H9 (cell line): ENCODE results near the gene ELOA. TPM values are rescaled to one million over a fixed set of nuclear protein-coding genes. Genes with fewer than 3 reads are reported as not detected.

Experiments used
- DNase-seq: peaks from one replicate; pipeline ENCODE4 v3.0.0-alpha.2; 2017
- H2AFZ ChIP-seq: one replicate; pipeline ENCODE4 v1.6.1; 2013; ENCODE audit warnings: mild to moderate bottlenecking, low read length, control low read depth, moderate library complexity
- H2AK5ac ChIP-seq: 2 replicates; pipeline ENCODE4 v1.6.1; 2013; ENCODE audit warnings: low read length, control low read depth, mixed read lengths; ENCODE audit not compliant: insufficient read length
- H2BK120ac ChIP-seq: one replicate; pipeline ENCODE4 v1.6.1; 2013; ENCODE audit warnings: low read depth, mild to moderate bottlenecking, low read length, control low read depth, inconsistent platforms; ENCODE audit not compliant: poor library complexity, severe bottlenecking
- H2BK12ac ChIP-seq: 2 replicates; pipeline ENCODE4 v1.6.1; 2013; ENCODE audit warnings: low read length, control low read depth, mixed read lengths, low read depth; ENCODE audit not compliant: insufficient read length
- H2BK15ac ChIP-seq: 2 replicates; pipeline ENCODE4 v1.6.1; 2013; ENCODE audit warnings: low read depth, low read length, control low read depth
- H2BK20ac ChIP-seq: one replicate; pipeline ENCODE4 v1.6.1; 2013; ENCODE audit warnings: low read depth, mild to moderate bottlenecking, low read length, control low read depth, inconsistent platforms; ENCODE audit not compliant: poor library complexity, severe bottlenecking
- H2BK5ac ChIP-seq: 2 replicates; pipeline ENCODE4 v1.6.1; 2013; ENCODE audit warnings: low read length, control low read depth, mixed read lengths; ENCODE audit not compliant: insufficient read length
- H3K14ac ChIP-seq: 2 replicates; pipeline ENCODE4 v1.6.1; 2013; ENCODE audit warnings: low read length, control low read depth; ENCODE audit not compliant: insufficient read depth
- H3K18ac ChIP-seq: 2 replicates; pipeline ENCODE4 v1.6.1; 2013; ENCODE audit warnings: low read depth, mild to moderate bottlenecking, mixed read lengths, low read length, control low read depth; ENCODE audit not compliant: insufficient read length
- H3K23ac ChIP-seq: 2 replicates; pipeline ENCODE4 v1.6.1; 2013; ENCODE audit warnings: low read length, control low read depth, mixed read lengths, low read depth; ENCODE audit not compliant: insufficient read length
- H3K23me2 ChIP-seq: 2 replicates; pipeline ENCODE4 v1.6.1; 2013; ENCODE audit warnings: low read depth, mild to moderate bottlenecking, mixed read lengths, low read length, control low read depth; ENCODE audit not compliant: insufficient read length, poor library complexity, severe bottlenecking
- H3K27ac ChIP-seq: 2 replicates; pipeline ENCODE4 v1.5.1; 2013; ENCODE audit warnings: low read length, control low read depth, mixed read lengths, low read depth; ENCODE audit not compliant: insufficient read length
- H3K27me3 ChIP-seq: 2 replicates; pipeline ENCODE4 v1.6.1; 2013; ENCODE audit warnings: low read length, control low read depth, inconsistent platforms; ENCODE audit not compliant: insufficient read depth
- H3K4ac ChIP-seq: 2 replicates; pipeline ENCODE4 v1.6.1; 2013; ENCODE audit warnings: low read depth, mild to moderate bottlenecking, control low read depth, inconsistent platforms, low read length, moderate library complexity
- H3K4me1 ChIP-seq: 2 replicates; pipeline ENCODE4 v1.6.1; 2013; ENCODE audit warnings: low read length, control low read depth, inconsistent platforms; ENCODE audit not compliant: insufficient read depth
- H3K4me2 ChIP-seq: 2 replicates; pipeline ENCODE4 v1.6.1; 2013; ENCODE audit warnings: low read length, control low read depth, mixed read lengths; ENCODE audit not compliant: insufficient read length, insufficient read depth
- H3K56ac ChIP-seq: 2 replicates; pipeline ENCODE4 v1.6.1; 2013; ENCODE audit warnings: low read depth, mild to moderate bottlenecking, mixed read lengths, low read length, control low read depth; ENCODE audit not compliant: insufficient read length
- H3K79me1 ChIP-seq: 2 replicates; pipeline ENCODE4 v1.6.1; 2013; ENCODE audit warnings: low read depth, mild to moderate bottlenecking, moderate library complexity, low read length, control low read depth, inconsistent platforms; ENCODE audit not compliant: insufficient read depth, poor library complexity, severe bottlenecking
- H3K79me2 ChIP-seq: 2 replicates; pipeline ENCODE4 v1.6.1; 2013; ENCODE audit warnings: low read length, control low read depth, inconsistent platforms; ENCODE audit not compliant: insufficient read depth
- H3K9ac ChIP-seq: 2 replicates; pipeline ENCODE4 v1.6.1; 2013; ENCODE audit warnings: low read length, control low read depth, mixed read lengths; ENCODE audit not compliant: insufficient read length; ENCODE audit errors: extremely low read depth
- H3K9me3 ChIP-seq: one replicate; pipeline ENCODE4 v1.6.1; 2013; ENCODE audit warnings: low read depth, low read length, inconsistent platforms; ENCODE audit not compliant: control insufficient read depth
- H3T11ph ChIP-seq: one replicate; pipeline ENCODE4 v1.6.1; 2013; ENCODE audit warnings: mild to moderate bottlenecking, low read length, control low read depth, inconsistent platforms
- H4K20me1 ChIP-seq: one replicate; pipeline ENCODE4 v1.6.1; 2013; ENCODE audit not compliant: control insufficient read depth, insufficient read length, insufficient read depth
- H4K5ac ChIP-seq: 2 replicates; pipeline ENCODE4 v1.6.1; 2013; ENCODE audit warnings: low read depth, mild to moderate bottlenecking, mixed read lengths, low read length, control low read depth; ENCODE audit not compliant: insufficient read length
- H4K8ac ChIP-seq: replicated peaks from 2 replicates; pipeline ENCODE4 v1.6.1; 2013; ENCODE audit warnings: low read length, control low read depth, mixed read lengths, low read depth; ENCODE audit not compliant: insufficient read length
- H4K91ac ChIP-seq: 2 replicates; pipeline ENCODE4 v1.6.1; 2013; ENCODE audit warnings: low read depth, mild to moderate bottlenecking, moderate library complexity, mixed read lengths, low read length, control low read depth; ENCODE audit not compliant: insufficient read length
- H3K27ac Mint-ChIP-seq, 3 experiments: 2 replicates in 2 of 3; 3 replicates in 1 of 3; pipeline ENCODE4 v1.8.0; 2020 to 2021; ENCODE audit warnings: mixed read lengths in 3 of 3, mild to moderate bottlenecking in 1 of 3, moderate library complexity in 1 of 3
- H3K27me3 Mint-ChIP-seq: 2 replicates; pipeline ENCODE4 v1.8.0; 2021; ENCODE audit warnings: low read depth, mild to moderate bottlenecking, moderate library complexity, mixed read lengths
- H3K36me3 Mint-ChIP-seq, 3 experiments: 2 replicates in 2 of 3; 3 replicates in 1 of 3; pipeline ENCODE4 v1.8.0; 2020 to 2021; ENCODE audit warnings: low read depth in 3 of 3, mixed read lengths in 3 of 3; ENCODE audit not compliant: insufficient read depth in 1 of 3
- H3K4me1 Mint-ChIP-seq, 2 experiments: 2 replicates each; pipeline ENCODE4 v1.8.0; 2020; ENCODE audit warnings: mixed read lengths in 2 of 2
- H3K4me3 Mint-ChIP-seq, 2 experiments: 2 replicates in 1 of 2; 3 replicates in 1 of 2; pipeline ENCODE4 v1.8.0; 2020 to 2021; ENCODE audit warnings: mild to moderate bottlenecking in 2 of 2, mixed read lengths in 2 of 2, moderate library complexity in 1 of 2
- H3K9me3 Mint-ChIP-seq, 2 experiments: 2 replicates in 1 of 2; 3 replicates in 1 of 2; pipeline ENCODE4 v1.8.0; 2020; ENCODE audit warnings: mild to moderate bottlenecking in 2 of 2, mixed read lengths in 2 of 2, moderate library complexity in 1 of 2
- WGBS: extraction: QIAGEN DNeasy Blood & Tissue Kit; methylation state at CpG from one replicate; pipeline ENCODE4 v1.1.7; 2013; ENCODE audit warnings: missing lambda C conversion rate, low lambda C conversion rate, mixed read lengths; ENCODE audit not compliant: insufficient read length; ENCODE audit errors: extremely low coverage; 5-methylcytosine and 5-hydroxymethylcytosine counted together
- total RNA-seq: library from RNA; stranded (reverse); gene quantifications from 2 replicates; pipeline ENCODE4 v1.2.1, GENCODE V29; 2021
- TF ChIP-seq, protein P1 (sequence below): fragments of 200-600 bp; sonication (generic); conservative IDR thresholded peaks from 3 replicates; pipeline ENCODE4 v1.8.0; 2021; ENCODE audit warnings: antibody characterized with exemption, mild to moderate bottlenecking

The ELOA gene
- total RNA-seq, 1 experiment from 2014 or later: 66.2 TPM

DNA sequence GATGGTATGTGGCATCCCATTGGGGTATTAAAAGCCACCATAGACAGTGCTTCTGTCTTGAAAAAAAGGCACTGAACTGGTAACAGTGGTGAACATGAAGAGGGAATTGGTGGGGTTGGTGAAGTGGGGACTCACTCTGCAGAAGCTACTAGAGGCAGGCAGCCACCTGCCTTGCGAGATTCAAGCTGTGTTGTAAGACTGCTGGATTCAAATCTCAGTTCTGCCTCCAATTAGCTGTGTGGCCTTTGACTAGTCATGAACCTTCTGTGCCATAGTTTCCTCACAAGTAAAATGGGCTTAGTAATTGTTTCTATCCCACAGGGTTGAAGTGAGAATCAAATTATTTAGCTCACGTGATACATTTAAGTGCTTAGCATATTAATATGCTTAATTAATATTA, 16.6 kb upstream of the ELOA start:
- Histone ChIP-seq H3K23me2 (no peaks in the 10 kb centered on the region), H3K27ac (no peak overlapping the region), H3K23ac (no peak overlapping the region), H3K9ac (no peak overlapping the region), H3K9me3 (no peaks in the 10 kb centered on the region), H3K56ac (no peak overlapping the region), H2BK15ac (no peak overlapping the region), H3K27me3 (no peaks in the 10 kb centered on the region), H4K5ac (no peak overlapping the region), H4K20me1 (no peaks in the 10 kb centered on the region), H2BK12ac (no peak overlapping the region), H3T11ph (no peak overlapping the region), H2BK20ac (no peak overlapping the region), H3K4ac (no peak overlapping the region), H3K18ac (no peak overlapping the region), H3K4me1 (no peaks in the 10 kb centered on the region), H3K4me2 (no peak overlapping the region), H4K8ac (no peak overlapping the region), H3K79me2 (peaks cover 4% of the 10 kb centered on the region; the same call in 1 of the 2 replicates), H2BK120ac (no peak overlapping the region), H3K14ac (no peak overlapping the region), H4K91ac (no peak overlapping the region), H2AFZ (no peak overlapping the region), H3K79me1 (no peaks in the 10 kb centered on the region), H2BK5ac (no peak overlapping the region), H2AK5ac (no peak overlapping the region)
- Mint-ChIP-seq H3K9me3 (no peaks in the 10 kb centered on the region), H3K27ac (no peak overlapping the region), H3K27me3 (no peaks in the 10 kb centered on the region), H3K4me1 (peaks cover 2 to 6% of the 10 kb centered on the region in 2 experiments; a peak in 2 of 4 replicates), H3K36me3 (no peaks in the 10 kb centered on the region; a peak in 1 of 7 replicates), H3K4me3 (no peak overlapping the region)
- no peak for DNase-seq
- TF ChIP-seq, protein P1, sequence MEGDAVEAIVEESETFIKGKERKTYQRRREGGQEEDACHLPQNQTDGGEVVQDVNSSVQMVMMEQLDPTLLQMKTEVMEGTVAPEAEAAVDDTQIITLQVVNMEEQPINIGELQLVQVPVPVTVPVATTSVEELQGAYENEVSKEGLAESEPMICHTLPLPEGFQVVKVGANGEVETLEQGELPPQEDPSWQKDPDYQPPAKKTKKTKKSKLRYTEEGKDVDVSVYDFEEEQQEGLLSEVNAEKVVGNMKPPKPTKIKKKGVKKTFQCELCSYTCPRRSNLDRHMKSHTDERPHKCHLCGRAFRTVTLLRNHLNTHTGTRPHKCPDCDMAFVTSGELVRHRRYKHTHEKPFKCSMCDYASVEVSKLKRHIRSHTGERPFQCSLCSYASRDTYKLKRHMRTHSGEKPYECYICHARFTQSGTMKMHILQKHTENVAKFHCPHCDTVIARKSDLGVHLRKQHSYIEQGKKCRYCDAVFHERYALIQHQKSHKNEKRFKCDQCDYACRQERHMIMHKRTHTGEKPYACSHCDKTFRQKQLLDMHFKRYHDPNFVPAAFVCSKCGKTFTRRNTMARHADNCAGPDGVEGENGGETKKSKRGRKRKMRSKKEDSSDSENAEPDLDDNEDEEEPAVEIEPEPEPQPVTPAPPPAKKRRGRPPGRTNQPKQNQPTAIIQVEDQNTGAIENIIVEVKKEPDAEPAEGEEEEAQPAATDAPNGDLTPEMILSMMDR: no peak
- no CpG with 5 or more reads among the region's 2 CpGs for WGBS
